Lower leg skin (tissue), 3 donors: ENCODE data around the gene ANK3.

Experiments
- CTCF ChIP-seq, 3 donors: fragments of 450-650 bp; IDR thresholded peaks; one replicate each; pipeline ENCODE4 v1.5.1; 2016; ENCODE audit warnings: antibody characterized with exemption in 3 of 3, mild to moderate bottlenecking in 3 of 3, moderate library complexity in 2 of 3
- POLR2A ChIP-seq, 2 donors: fragments of 450-650 bp; IDR thresholded peaks; one replicate each; pipeline ENCODE4 v1.6.1; 2016 to 2017; ENCODE audit warnings: antibody characterized with exemption in 2 of 2, mild to moderate bottlenecking in 1 of 2, moderate library complexity in 1 of 2

- no peak for TF ChIP-seq CTCF (IDR thresholded peaks at IDR 0.05)
- no peak for TF ChIP-seq POLR2A (IDR thresholded peaks at IDR 0.05)
These were observed 15.5 kb upstream of the ANK3 start for GRCh38 chr10:60405172-60405571.
